Peyer's patch (tissue), 4 donors: ENCODE measurements around the gene CD81.

Experiments used
- CTCF ChIP-seq, 6 experiments: fragments of 450-650 bp in 4 of 6; fragments of 200-600 bp in 2 of 6; sonication (generic) in 1 of 6; IDR thresholded peaks; one replicate each; pipeline ENCODE4 v1.5.1; 2017 to 2019; ENCODE audit warnings: antibody characterized with exemption in 6 of 6, mild to moderate bottlenecking in 3 of 6, moderate library complexity in 1 of 6
- POLR2A ChIP-seq, 2 donors: fragments of 450-650 bp; IDR thresholded peaks; one replicate each; pipeline ENCODE4 v1.5.1; 2017; ENCODE audit warnings: antibody characterized with exemption in 2 of 2, mild to moderate bottlenecking in 2 of 2, moderate library complexity in 2 of 2

GRCh38 chr11:2396471-2396870 lies 19.4 kb downstream of the CD81 start:
- TF ChIP-seq CTCF (IDR thresholded peaks at IDR 0.05), result no peak
- TF ChIP-seq POLR2A (IDR thresholded peaks at IDR 0.05), result no peak
